ENCODE results near the gene CACNA1I. TPM values are rescaled to one million over a fixed set of nuclear protein-coding genes. Genes with fewer than 3 reads are reported as not detected.

Gene CACNA1I
- total RNA-seq, 2 donors from 2014 or later, result 0.08 TPM; not detected in 1

GRCh38 chr22:39713799-39714290, 143.3 kb downstream of the CACNA1I start:
- no peak for DNase-seq (ENCODE audit: low spot score)
- Histone ChIP-seq H3K36me3 (no peaks in the 10 kb centered on the region), H3K4me1 (no peaks in the 10 kb centered on the region), H3K27me3 (no peaks in the 10 kb centered on the region), H3K27ac (no peak overlapping the region), H3K4me3 (no peak overlapping the region), H3K9me3 (no peaks in the 10 kb centered on the region)
- TF ChIP-seq CTCF (IDR thresholded peaks at IDR 0.05), result no peak

DNA sequence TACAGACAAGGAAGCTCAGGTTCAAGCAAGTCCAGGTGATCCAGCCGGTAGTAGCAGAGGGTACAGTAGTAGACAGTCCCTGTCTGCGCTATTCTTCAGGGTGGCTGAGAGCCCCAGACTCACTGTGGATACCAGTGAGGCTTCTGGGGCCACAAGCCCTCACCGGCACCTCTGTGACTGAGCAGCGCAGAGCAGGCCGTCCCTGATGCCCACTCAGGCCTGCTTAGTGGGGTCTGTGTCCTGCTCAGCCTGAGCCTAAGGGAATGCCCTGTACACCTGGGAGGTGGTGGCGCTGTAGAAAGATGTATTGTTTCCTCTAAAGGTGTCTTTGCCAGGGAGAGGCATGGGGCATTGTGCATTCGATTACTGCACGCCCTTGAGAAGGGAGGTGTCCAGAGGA, 143.8 kb downstream of the CACNA1I start:
- H3K36me3 ChIP-seq, result no peaks in the 10 kb centered on the region
- no peak overlapping the region for H3K4me3 ChIP-seq
- DNase-seq (ENCODE audit: low spot score), result no peak
- H3K4me1 ChIP-seq, result no peaks in the 10 kb centered on the region
- no peaks in the 10 kb centered on the region for H3K27me3 ChIP-seq
- H3K27ac ChIP-seq, result no peak overlapping the region
- no peak for TF ChIP-seq CTCF (IDR thresholded peaks at IDR 0.05)
- H3K9me3 ChIP-seq, result no peaks in the 10 kb centered on the region

GRCh38 chr22:39715778-39716495, 145.4 kb downstream of the CACNA1I start:
- DNase-seq (ENCODE audit: low spot score), result no peak
- H3K4me3 ChIP-seq, result no peak overlapping the region
- TF ChIP-seq CTCF (IDR thresholded peaks at IDR 0.05), result no peak
- H3K4me1 ChIP-seq, result no peaks in the 10 kb centered on the region
- no peaks in the 10 kb centered on the region for H3K27me3 ChIP-seq
- no peaks in the 10 kb centered on the region for H3K9me3 ChIP-seq
- H3K36me3 ChIP-seq, result no peaks in the 10 kb centered on the region
- no peak overlapping the region for H3K27ac ChIP-seq

DNA sequence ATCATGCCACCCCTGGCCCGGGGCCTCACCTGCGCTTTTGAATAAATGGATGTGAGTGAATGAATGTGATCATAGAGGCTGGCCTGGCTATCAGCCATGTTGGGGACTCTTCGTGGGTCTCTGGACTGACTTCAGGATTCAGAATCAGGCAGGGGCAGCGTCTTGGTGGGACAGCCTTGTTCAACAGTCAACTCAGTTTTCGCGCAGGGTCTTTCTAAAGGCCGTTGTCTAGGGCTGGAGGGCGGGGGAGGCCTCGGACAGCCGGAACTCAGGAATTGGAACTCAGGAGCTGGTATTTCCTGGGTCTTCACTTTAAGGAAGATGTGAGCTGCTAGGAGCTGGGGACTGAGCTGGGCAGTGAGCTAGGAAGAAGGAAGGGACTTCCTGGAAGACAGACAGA, 146.0 kb downstream of the CACNA1I start:
- no peak for DNase-seq (ENCODE audit: low spot score)
- no peak overlapping the region for H3K4me3 ChIP-seq

GRCh38 chr22:39717099-39717498, 146.5 kb downstream of the CACNA1I start:
- no peak for TF ChIP-seq CTCF (IDR thresholded peaks at IDR 0.05)
- no peaks in the 10 kb centered on the region for H3K36me3 ChIP-seq
- H3K27me3 ChIP-seq, result no peaks in the 10 kb centered on the region
- no peak for DNase-seq (ENCODE audit: low spot score)
- no peak overlapping the region for H3K27ac ChIP-seq
- H3K4me3 ChIP-seq, result no peak overlapping the region
- H3K9me3 ChIP-seq, result no peaks in the 10 kb centered on the region
- H3K4me1 ChIP-seq, result no peaks in the 10 kb centered on the region

More for the DNA sequence above, 146.0 kb downstream of the CACNA1I start:
- Histone ChIP-seq H3K27ac (no peak overlapping the region), H3K9me3 (no peaks in the 10 kb centered on the region), H3K27me3 (no peaks in the 10 kb centered on the region), H3K36me3 (no peaks in the 10 kb centered on the region), H3K4me1 (no peaks in the 10 kb centered on the region)
- no peak for TF ChIP-seq CTCF (IDR thresholded peaks at IDR 0.05)

- TF ChIP-seq CTCF (IDR thresholded peaks at IDR 0.05), result no peak
These were observed 147.7 kb downstream of the CACNA1I start for GRCh38 chr22:39718206-39718605.

More at GRCh38 chr22:39718206-39718605, 147.7 kb downstream of the CACNA1I start:
- H3K9me3 ChIP-seq, result no peaks in the 10 kb centered on the region
- no peaks in the 10 kb centered on the region for H3K27me3 ChIP-seq
- DNase-seq (ENCODE audit: low spot score), result no peak
- H3K4me1 ChIP-seq, result no peaks in the 10 kb centered on the region
- no peak overlapping the region for H3K27ac ChIP-seq
- no peaks in the 10 kb centered on the region for H3K36me3 ChIP-seq
- no peak overlapping the region for H3K4me3 ChIP-seq

Measured in right atrium auricular region (tissue), 2 donors.